OCI-LY7 (cell line): ENCODE results near the gene TP63. TPM values are rescaled to one million over a fixed set of nuclear protein-coding genes. Genes with fewer than 3 reads are reported as not detected.

Source experiments
- BruUV-seq: library from RNA; stranded (reverse); fragments of 400-500 nt; replicated peaks from 2 replicates; lab custom pipeline; 2021; lab: Mats Ljungman, UMichigan
- CTCF ChIA-PET: fragments of 300-600 bp; sonication (Branson Sonifier 250); formaldehyde crosslinking; loops from one replicate; lab custom pipeline; 2022; ENCODE audit warnings: antibody characterized with exemption; ENCODE audit not compliant: unreplicated experiment; lab: Charles Lee
- POLR2A ChIA-PET: fragments of 300-600 bp; sonication (Branson Sonifier 250); formaldehyde crosslinking; loops from one replicate; lab custom pipeline; 2022; ENCODE audit warnings: antibody characterized with exemption; lab: Charles Lee
- DNase-seq: peaks from one replicate; pipeline ENCODE4 v3.0.0-alpha.2; 2015; ENCODE audit warnings: low spot score
- H2AFZ ChIP-seq: fragments of 200-600 bp; sonication (generic), shearing (Covaris generic); 2 replicates; pipeline ENCODE4 v1.6.1; 2014; ENCODE audit warnings: mild to moderate bottlenecking, antibody characterized with exemption, low read length, moderate library complexity
- H3K27ac ChIP-seq: fragments of 200-600 bp; sonication (generic); 2 replicates; pipeline ENCODE4 v1.5.1; 2014; ENCODE audit warnings: mixed run types, low read depth, mild to moderate bottlenecking, moderate library complexity, low read length, inconsistent platforms; ENCODE audit not compliant: poor library complexity, severe bottlenecking
- H3K36me3 ChIP-seq: fragments of 200-600 bp; sonication (generic); 2 replicates; pipeline ENCODE4 v1.6.1; 2014; ENCODE audit warnings: mild to moderate bottlenecking, antibody characterized with exemption, low read length, moderate library complexity, mixed read lengths; ENCODE audit not compliant: insufficient read depth
- H3K4me1 ChIP-seq: fragments of 200-600 bp; sonication (generic); 2 replicates; pipeline ENCODE4 v1.5.1; 2014; ENCODE audit warnings: mild to moderate bottlenecking, low read length; ENCODE audit not compliant: insufficient read depth, poor library complexity, severe bottlenecking
- H3K4me2 ChIP-seq: fragments of 200-600 bp; sonication (generic); 2 replicates; pipeline ENCODE4 v1.6.1; 2014; ENCODE audit warnings: mild to moderate bottlenecking, low read length
- H3K4me3 ChIP-seq: fragments of 200-600 bp; sonication (generic); 2 replicates; pipeline ENCODE4 v1.5.1; 2014; ENCODE audit warnings: mild to moderate bottlenecking, low read depth, low read length; ENCODE audit not compliant: poor library complexity, severe bottlenecking
- H3K79me2 ChIP-seq: fragments of 200-600 bp; sonication (generic); 2 replicates; pipeline ENCODE4 v1.6.1; 2016; ENCODE audit warnings: low read depth, mild to moderate bottlenecking, low read length, moderate library complexity, mixed read lengths; ENCODE audit not compliant: insufficient read depth
- H3K9me2 ChIP-seq: fragments of 200-600 bp; sonication (generic); 2 replicates; pipeline ENCODE4 v1.6.1; 2016; ENCODE audit warnings: mild to moderate bottlenecking, low read length, mixed read lengths; ENCODE audit not compliant: insufficient read depth
- H3K9me3 ChIP-seq: fragments of 200-600 bp; sonication (generic); 2 replicates; pipeline ENCODE4 v1.6.1; 2014; ENCODE audit warnings: mild to moderate bottlenecking, mixed run types, low read length, mixed read lengths
- H4K20me1 ChIP-seq: fragments of 200-600 bp; sonication (generic); 2 replicates; pipeline ENCODE4 v1.6.1; 2014; ENCODE audit warnings: mild to moderate bottlenecking, antibody characterized with exemption, low read length, moderate library complexity, mixed read lengths; ENCODE audit not compliant: insufficient read depth
- EZH2phosphoT487 ChIP-seq: fragments of 200-600 bp; sonication (generic); IDR thresholded peaks from 2 replicates; pipeline ENCODE4 v1.6.1; 2018; ENCODE audit warnings: low read depth, borderline replicate concordance, mild to moderate bottlenecking, mixed run types, antibody characterized with exemption, low read length, moderate library complexity, mixed read lengths
- intact Hi-C: fragments of 100-400 bp; cut with micrococcal nuclease; formaldehyde crosslinking; loops from one replicate; pipeline ENCODE4 v1.10.0; 2022; ENCODE audit not compliant: unreplicated experiment
- total RNA-seq, 2 experiments: library from RNA; depleted of rRNA in 1 of 2; stranded (reverse); fragments of >200 nt in 1 of 2; shearing (Covaris generic) in 1 of 2; gene quantifications; 2 replicates each; pipeline ENCODE4 v1.2.3, GENCODE V29; 2014 to 2022
- TF ChIP-seq, protein P1 (sequence below): fragments of 200-600 bp; sonication (generic); conservative IDR thresholded peaks from 2 replicates; pipeline ENCODE4 v1.5.1; 2014; ENCODE audit warnings: mild to moderate bottlenecking, antibody characterized with exemption, low read length, moderate library complexity, mixed read lengths

Gene TP63
- total RNA-seq, 2 experiments from 2014 or later: 0.16 to 1.1 TPM

DNA sequence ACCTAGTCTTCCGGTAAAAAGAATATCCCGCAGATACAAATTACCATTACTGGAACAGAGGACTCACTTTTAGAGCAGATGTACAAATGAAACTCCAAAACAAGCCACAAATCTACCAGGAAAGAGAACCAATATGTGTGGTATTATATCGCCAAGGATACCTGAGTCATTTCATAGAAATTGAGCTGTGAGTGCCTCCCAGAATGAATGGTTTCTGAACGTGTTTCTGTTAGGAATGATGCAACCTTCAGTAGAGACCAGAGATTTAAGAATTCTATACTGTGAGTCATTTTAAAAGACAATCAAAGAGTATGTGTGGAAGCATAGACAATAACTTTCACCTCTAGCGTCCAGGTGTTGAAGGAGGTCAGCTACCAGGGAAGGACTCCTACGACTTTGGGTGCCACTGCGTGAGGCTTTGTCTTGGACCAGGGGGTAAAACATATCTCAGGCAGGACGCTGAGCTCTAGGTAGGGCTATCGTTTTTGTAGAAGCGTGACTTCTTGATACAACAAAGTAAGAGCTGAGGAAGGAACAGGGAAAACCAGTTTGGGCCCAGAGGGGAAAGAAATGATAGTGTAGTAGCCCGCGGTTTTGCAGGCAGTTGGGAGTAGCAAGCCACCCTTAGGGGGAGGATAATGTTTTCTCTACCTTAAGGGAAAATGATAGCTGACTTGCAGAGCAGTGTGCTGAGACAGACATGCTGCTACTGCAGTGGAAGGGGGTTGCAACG is 210.4 kb downstream of the TP63 start:
- POLR2A ChIA-PET: interaction anchor here (0.6 to 1.3 kb wide), 3 partner anchors 12 to 138 kb away, joined by 3 read pairs; no protein-coding TSS in a partner anchor
- BruUV-seq: no TSS peak
- Histone ChIP-seq H3K4me3 (no peak overlapping the region), H2AFZ (peak overlapping the region; percentile 45; the same call in 1 of the 2 replicates), H3K9me3 (no peaks in the 10 kb centered on the region), H3K4me1 (peaks cover 43% of the 10 kb centered on the region), H4K20me1 (no peaks in the 10 kb centered on the region), H3K27ac (no peak overlapping the region), H3K79me2 (no peaks in the 10 kb centered on the region), H3K4me2 (no peak overlapping the region), H3K36me3 (no peaks in the 10 kb centered on the region), H3K9me2 (no peaks in the 10 kb centered on the region)
- no peak for TF ChIP-seq EZH2phosphoT487
- TF ChIP-seq, protein P1, sequence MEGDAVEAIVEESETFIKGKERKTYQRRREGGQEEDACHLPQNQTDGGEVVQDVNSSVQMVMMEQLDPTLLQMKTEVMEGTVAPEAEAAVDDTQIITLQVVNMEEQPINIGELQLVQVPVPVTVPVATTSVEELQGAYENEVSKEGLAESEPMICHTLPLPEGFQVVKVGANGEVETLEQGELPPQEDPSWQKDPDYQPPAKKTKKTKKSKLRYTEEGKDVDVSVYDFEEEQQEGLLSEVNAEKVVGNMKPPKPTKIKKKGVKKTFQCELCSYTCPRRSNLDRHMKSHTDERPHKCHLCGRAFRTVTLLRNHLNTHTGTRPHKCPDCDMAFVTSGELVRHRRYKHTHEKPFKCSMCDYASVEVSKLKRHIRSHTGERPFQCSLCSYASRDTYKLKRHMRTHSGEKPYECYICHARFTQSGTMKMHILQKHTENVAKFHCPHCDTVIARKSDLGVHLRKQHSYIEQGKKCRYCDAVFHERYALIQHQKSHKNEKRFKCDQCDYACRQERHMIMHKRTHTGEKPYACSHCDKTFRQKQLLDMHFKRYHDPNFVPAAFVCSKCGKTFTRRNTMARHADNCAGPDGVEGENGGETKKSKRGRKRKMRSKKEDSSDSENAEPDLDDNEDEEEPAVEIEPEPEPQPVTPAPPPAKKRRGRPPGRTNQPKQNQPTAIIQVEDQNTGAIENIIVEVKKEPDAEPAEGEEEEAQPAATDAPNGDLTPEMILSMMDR: no peak
- DNase-seq: no peak
- intact Hi-C loops: no loop called here
- CTCF ChIA-PET: no interaction called here

DNA sequence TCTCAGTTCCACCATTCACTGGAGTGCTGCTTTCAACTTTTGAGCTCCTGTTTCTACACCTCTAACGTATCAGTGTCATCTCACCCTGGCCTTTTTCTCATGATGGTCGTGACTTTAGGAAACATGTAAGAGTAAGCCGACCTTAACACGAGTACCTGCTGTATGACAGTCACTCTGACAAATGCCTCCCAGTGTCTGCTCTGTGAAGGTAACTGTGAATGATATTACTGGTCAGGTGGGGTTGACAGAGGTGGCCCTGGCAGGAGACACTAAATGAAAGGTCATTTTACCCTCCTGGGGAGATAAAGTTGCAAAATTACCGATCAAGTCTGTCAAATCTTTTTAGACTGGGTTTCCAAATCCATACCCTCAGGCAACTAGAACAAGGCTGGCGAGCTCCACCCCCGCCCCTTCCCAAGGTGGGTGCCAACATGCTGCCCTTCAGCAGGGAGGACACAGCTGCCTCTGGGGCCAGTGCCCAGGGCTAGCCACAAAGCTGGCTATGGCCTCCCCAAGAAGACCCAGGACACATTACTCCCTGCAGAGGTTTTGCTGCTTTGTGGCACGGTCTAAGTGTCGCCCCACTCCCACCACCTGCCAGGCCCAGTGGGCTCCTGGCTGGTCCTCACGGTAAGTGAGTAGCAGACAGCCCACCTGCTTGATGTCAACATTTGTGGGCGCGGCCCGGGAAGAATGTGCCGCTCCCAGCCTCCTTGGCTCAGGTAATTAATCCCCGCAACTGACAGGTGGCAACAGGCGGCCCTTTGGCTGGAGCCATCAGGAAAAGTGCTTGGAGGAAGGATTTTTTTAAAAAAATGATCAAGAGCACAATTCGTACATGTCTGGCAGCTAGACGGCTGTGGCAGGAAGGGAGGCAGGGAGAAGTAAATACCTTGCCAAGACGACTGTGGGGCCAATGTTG is 211.8 kb downstream of the TP63 start:
- DNase-seq: no peak
- ChIA-PET POLR2A (interaction anchor here (1.6 kb wide), 1 partner anchor 15 kb away, joined by 4 read pairs; no protein-coding TSS in a partner anchor), CTCF (no interaction called here)
- Histone ChIP-seq H3K4me1 (peaks cover 30% of the 10 kb centered on the region), H3K36me3 (no peaks in the 10 kb centered on the region), H3K4me3 (no peak overlapping the region), H3K79me2 (no peaks in the 10 kb centered on the region), H3K9me3 (no peaks in the 10 kb centered on the region), H3K27ac (no peak overlapping the region), H2AFZ (no peak overlapping the region), H3K9me2 (no peaks in the 10 kb centered on the region), H4K20me1 (no peaks in the 10 kb centered on the region), H3K4me2 (no peak overlapping the region)
- intact Hi-C loops: no loop called here
- no peak for TF ChIP-seq EZH2phosphoT487
- TF ChIP-seq, protein P1: no peak
- BruUV-seq: no TSS peak
